Chondrocyte (in vitro differentiated cells): ENCODE measurements around the gene CCR6. TPM values are rescaled to one million over a fixed set of nuclear protein-coding genes. Genes with fewer than 3 reads are reported as not detected.

Experiments
- DNase-seq: peaks from one replicate; pipeline ENCODE4 v3.0.0; 2021; ENCODE audit warnings: mixed read lengths, low spot score
- H3K27ac Mint-ChIP-seq: one replicate; pipeline ENCODE4 v1.8.0; 2021; ENCODE audit warnings: mild to moderate bottlenecking, moderate library complexity, mixed read lengths; ENCODE audit not compliant: unreplicated experiment
- H3K27me3 Mint-ChIP-seq: 2 replicates; pipeline ENCODE4 v1.8.0; 2021; ENCODE audit warnings: low read depth, mixed read lengths
- H3K36me3 Mint-ChIP-seq: 2 replicates; pipeline ENCODE4 v1.8.0; 2021; ENCODE audit warnings: low read depth, mixed read lengths
- H3K4me1 Mint-ChIP-seq: 2 replicates; pipeline ENCODE4 v1.8.0; 2021; ENCODE audit warnings: low read depth, mild to moderate bottlenecking, mixed read lengths
- H3K4me3 Mint-ChIP-seq: one replicate; pipeline ENCODE4 v1.8.0; 2021; ENCODE audit warnings: mild to moderate bottlenecking, moderate library complexity, mixed read lengths; ENCODE audit not compliant: unreplicated experiment
- H3K9me3 Mint-ChIP-seq: 2 replicates; pipeline ENCODE4 v1.8.0; 2021; ENCODE audit warnings: low read depth, mixed read lengths
- long read RNA-seq: library from polyadenylated mRNA; stranded (forward); transcript quantifications from one replicate; pipeline ENCODE4 v2.0.0, GENCODE V29; 2021
- total RNA-seq: library from RNA; stranded (reverse); gene quantifications from 3 replicates; pipeline ENCODE4 v1.2.1, GENCODE V29; 2021
- TF ChIP-seq, protein P1 (sequence below): fragments of 200-600 bp; sonication (generic); IDR thresholded peaks from 2 replicates; pipeline ENCODE4 v1.5.0; 2021; ENCODE audit warnings: antibody characterized with exemption, mild to moderate bottlenecking, moderate library complexity

Gene CCR6
- not detected in 3 replicates for total RNA-seq
- long read RNA-seq: 0 reads

DNA sequence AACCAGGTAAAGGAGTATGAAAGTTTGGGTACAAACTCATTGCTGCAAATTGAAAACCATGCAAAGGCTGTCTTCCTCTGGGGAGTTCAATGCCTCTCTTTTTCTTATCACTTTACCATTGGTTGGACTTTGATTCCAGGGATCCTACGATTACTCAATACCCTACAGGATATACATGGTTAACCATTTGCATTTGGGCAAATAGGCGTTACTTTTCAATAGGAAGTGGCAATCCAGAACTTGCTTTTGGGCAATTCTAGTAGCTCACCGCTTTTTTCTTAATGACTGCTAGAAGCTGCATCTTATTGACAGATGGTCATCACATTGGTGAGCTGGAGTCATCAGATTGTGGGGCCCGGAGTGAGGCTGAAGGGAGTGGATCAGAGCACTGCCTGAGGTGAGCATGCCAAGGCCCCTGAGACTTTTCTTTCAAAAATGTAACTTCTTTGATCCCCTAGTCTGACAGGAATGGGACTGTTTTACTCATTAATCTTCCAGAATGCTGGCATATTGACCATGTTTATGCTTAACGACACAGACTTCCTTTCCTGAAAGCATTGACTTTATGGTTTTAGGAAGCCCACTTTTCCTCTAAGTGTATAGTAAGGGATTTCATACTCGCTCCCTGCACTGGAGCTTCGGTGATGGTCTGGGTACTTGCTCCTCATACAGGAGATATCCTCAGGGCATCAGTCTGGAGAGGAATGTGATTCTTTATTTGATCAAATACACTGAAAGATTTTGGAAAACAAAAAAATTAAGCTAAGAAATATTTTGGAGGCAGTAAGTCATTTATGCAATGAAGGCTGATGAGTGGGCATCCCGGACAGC, at the start of gene CCR6:
Gene CCR6 (plus strand): TSS at position 270 of the 831 bp plus-strand sequence. CDS start 13,039 bp downstream, outside the sequence.
- Mint-ChIP-seq H3K4me3 (no peak within 1 kb of the TSS), H3K27ac (no peak within 1 kb of the TSS), H3K4me1 (no peaks in the 10 kb centered on the region), H3K27me3 (peaks cover 23% of the 10 kb centered on the region), H3K36me3 (no peaks in the 10 kb centered on the region), H3K9me3 (no peaks in the 10 kb centered on the region)
- TF ChIP-seq, protein P1, sequence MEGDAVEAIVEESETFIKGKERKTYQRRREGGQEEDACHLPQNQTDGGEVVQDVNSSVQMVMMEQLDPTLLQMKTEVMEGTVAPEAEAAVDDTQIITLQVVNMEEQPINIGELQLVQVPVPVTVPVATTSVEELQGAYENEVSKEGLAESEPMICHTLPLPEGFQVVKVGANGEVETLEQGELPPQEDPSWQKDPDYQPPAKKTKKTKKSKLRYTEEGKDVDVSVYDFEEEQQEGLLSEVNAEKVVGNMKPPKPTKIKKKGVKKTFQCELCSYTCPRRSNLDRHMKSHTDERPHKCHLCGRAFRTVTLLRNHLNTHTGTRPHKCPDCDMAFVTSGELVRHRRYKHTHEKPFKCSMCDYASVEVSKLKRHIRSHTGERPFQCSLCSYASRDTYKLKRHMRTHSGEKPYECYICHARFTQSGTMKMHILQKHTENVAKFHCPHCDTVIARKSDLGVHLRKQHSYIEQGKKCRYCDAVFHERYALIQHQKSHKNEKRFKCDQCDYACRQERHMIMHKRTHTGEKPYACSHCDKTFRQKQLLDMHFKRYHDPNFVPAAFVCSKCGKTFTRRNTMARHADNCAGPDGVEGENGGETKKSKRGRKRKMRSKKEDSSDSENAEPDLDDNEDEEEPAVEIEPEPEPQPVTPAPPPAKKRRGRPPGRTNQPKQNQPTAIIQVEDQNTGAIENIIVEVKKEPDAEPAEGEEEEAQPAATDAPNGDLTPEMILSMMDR: no peak
- DNase-seq: no peak

DNA sequence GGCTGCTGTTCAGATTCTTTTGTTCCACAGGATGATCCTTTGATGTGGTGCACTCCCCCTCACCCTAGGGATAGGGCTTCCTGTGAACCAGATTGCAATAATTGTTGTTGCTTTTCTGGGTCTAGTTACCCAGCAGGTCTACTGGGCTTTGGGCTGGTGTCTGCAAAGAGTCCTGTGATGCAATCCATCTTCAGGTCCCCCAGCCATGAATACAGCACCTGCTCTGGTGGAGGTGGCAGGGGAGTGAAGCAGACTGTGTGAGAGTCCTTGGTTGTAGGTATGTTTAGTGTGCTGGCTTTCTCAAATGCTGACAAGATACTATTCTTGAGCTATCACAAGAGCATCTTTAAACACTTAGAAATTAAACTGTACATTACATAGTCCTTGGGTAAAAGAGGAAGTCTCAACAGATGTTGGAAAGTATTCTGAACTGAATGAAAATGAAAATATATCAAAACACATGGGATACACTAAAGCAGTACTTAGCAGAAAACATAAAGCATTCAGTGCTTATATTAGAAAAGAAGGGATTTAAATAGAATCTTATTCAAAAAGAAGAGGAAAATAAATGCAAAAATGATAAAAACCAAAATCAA, 49.1 kb upstream of the CCR6 start:
- no peak overlapping the region for H3K4me3 Mint-ChIP-seq
- H3K4me1 Mint-ChIP-seq: no peaks in the 10 kb centered on the region
- peaks cover 26% of the 10 kb centered on the region for H3K27me3 Mint-ChIP-seq
- no peak for DNase-seq
- TF ChIP-seq, protein P1: no peak
- H3K9me3 Mint-ChIP-seq: peaks cover 36% of the 10 kb centered on the region
- H3K36me3 Mint-ChIP-seq: peaks cover 4% of the 10 kb centered on the region
- no peak overlapping the region for H3K27ac Mint-ChIP-seq

DNA sequence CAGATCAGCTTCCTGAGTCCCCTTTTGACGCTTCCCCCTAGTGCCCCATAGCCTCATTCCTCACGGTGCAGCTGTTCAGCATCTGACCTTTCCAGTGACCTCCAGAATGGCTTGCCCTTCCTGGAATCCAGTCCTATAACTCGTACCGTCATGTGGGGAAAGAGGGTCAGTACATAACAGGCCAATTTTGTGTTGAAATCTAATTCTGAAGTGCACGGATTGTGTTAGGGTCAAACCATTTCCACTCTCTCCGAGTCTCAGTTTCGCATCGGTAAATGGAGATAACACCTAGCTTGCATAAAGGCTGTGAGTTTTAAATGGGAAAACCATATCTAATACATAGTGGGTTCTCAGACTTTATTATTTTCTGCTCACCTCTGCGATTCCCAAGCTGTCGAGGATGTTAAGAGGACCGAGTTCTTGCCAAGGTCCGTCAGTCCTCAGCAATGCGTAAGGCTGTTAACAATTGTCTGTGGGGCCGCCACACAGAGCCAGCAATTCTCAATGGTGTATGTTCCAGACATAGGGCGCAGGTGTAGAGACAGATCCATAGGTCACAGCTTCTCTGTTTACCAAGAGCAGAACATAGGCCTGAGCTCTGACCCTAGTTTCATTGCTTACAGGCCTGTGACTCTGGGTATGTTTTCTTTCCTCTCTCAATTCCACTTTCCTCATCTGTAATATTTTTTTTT, 45.5 kb upstream of the CCR6 start:
- H3K27ac Mint-ChIP-seq: no peak overlapping the region
- DNase-seq: no peak
- peaks cover 9% of the 10 kb centered on the region for H3K9me3 Mint-ChIP-seq
- TF ChIP-seq, protein P1: no peak
- no peak overlapping the region for H3K4me3 Mint-ChIP-seq
- peaks cover 10% of the 10 kb centered on the region for H3K27me3 Mint-ChIP-seq
- H3K36me3 Mint-ChIP-seq: no peaks in the 10 kb centered on the region
- H3K4me1 Mint-ChIP-seq: no peaks in the 10 kb centered on the region

DNA sequence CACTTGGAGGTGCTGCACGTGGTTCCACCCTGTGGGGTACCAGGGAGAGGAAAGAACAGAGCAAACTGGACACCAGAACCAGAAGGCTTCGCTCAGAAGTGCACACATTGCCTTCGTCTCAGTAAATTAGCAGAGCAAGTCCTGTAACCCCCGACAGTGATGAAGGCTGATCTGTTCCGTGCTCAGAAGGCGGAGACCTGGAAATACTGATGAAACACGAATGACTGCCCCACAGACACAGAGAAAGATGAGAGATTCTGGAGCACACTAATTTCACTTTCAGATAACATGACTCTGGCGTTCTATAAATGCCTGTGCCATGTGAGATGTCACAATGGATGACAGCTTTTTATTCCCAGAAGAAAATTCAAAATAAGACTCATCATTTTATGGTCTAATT, 44.2 kb upstream of the CCR6 start:
- H3K9me3 Mint-ChIP-seq: peaks cover 6% of the 10 kb centered on the region
- no peak overlapping the region for H3K4me3 Mint-ChIP-seq
- TF ChIP-seq, protein P1: no peak
- no peak for DNase-seq
- no peaks in the 10 kb centered on the region for H3K36me3 Mint-ChIP-seq
- no peak overlapping the region for H3K27ac Mint-ChIP-seq
- peaks cover 7% of the 10 kb centered on the region for H3K27me3 Mint-ChIP-seq
- H3K4me1 Mint-ChIP-seq: no peaks in the 10 kb centered on the region

DNA sequence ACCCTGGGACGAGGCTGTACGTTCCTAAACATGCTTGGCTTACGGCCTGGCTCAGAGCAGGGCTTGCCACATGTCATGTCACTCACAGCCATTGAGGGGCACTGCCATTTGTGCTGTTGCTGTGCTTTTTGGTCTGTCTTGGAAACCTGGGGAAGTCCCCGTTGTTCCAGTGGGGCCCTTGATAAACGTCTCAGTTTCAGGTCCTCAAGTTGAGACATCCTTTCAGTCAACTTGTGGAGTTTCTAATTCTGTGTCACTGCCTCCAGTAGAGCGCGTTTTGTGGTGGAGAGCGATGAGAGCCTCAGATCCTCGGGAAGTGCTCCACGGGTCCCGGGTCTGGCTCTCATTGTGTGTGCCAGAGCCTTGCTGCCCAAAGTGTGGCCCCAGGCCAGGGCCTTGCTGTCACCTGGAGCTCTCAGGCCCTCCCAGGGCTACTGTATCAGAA, 43.0 kb upstream of the CCR6 start:
- no peak for DNase-seq
- H3K4me3 Mint-ChIP-seq: no peak overlapping the region
- no peak overlapping the region for H3K27ac Mint-ChIP-seq
- H3K9me3 Mint-ChIP-seq: peaks cover 6% of the 10 kb centered on the region
- TF ChIP-seq, protein P1: no peak
- no peaks in the 10 kb centered on the region for H3K4me1 Mint-ChIP-seq
- H3K36me3 Mint-ChIP-seq: no peaks in the 10 kb centered on the region
- H3K27me3 Mint-ChIP-seq: peaks cover 3% of the 10 kb centered on the region
